SK-N-SH treated with all-trans-retinoic acid at 6 μM for 48 hours (cell line): Measurements from ENCODE around the gene PROM2.
"Not testable (repeated sequence)": the region's sequence is repeated elsewhere in the genome, so short reads cannot be mapped to it uniquely, and the experiment has no call there.

Source experiments
- ATAC-seq: fragments of 200-7000 bp; cut with Tn5 transposase; 3 replicates; pipeline ENCODE4 v1.9.1; 2020; ENCODE audit warnings: mild to moderate bottlenecking, moderate library complexity
- ARNTL ChIP-seq: fragments of 450-650 bp; formaldehyde crosslinking; IDR thresholded peaks from 2 replicates; pipeline ENCODE4 v1.5.0; 2020; ENCODE audit warnings: low read depth, mild to moderate bottlenecking, moderate library complexity, borderline replicate concordance
- BACH2 ChIP-seq: fragments of 250-450 bp; sonication (Bioruptor Pico); IDR thresholded peaks from 2 replicates; pipeline ENCODE4 v1.9.0; 2021; ENCODE audit warnings: mild to moderate bottlenecking, borderline replicate concordance
- CREB5 ChIP-seq: fragments of 250-450 bp; sonication (Bioruptor Pico); IDR thresholded peaks from 2 replicates; pipeline ENCODE4 v1.5.1; 2020; ENCODE audit warnings: low read depth, mild to moderate bottlenecking, moderate library complexity
- CSDC2 ChIP-seq: fragments of 250-450 bp; sonication (Bioruptor Pico); IDR thresholded peaks from 2 replicates; pipeline ENCODE4 v1.5.0; 2020; ENCODE audit warnings: mild to moderate bottlenecking, moderate library complexity
- ESRRG ChIP-seq: fragments of 250-450 bp; sonication (Bioruptor Pico); IDR thresholded peaks from 2 replicates; pipeline ENCODE4 v1.6.1; 2021; ENCODE audit warnings: mild to moderate bottlenecking
- GLIS3 ChIP-seq: fragments of 250-450 bp; sonication (Bioruptor Pico); IDR thresholded peaks from 2 replicates; pipeline ENCODE4 v1.5.0; 2020; ENCODE audit warnings: mild to moderate bottlenecking, moderate library complexity
- ISL1 ChIP-seq: fragments of 250-450 bp; sonication (Bioruptor Pico); IDR thresholded peaks from 2 replicates; pipeline ENCODE4 v2.1.2; 2022; ENCODE audit warnings: mild to moderate bottlenecking, moderate library complexity
- POU6F1 ChIP-seq: fragments of 250-450 bp; sonication (Bioruptor Pico); IDR thresholded peaks from 2 replicates; pipeline ENCODE4 v1.8.0; 2021; ENCODE audit warnings: low read depth, mild to moderate bottlenecking, moderate library complexity, borderline replicate concordance
- RARB ChIP-seq: fragments of 250-450 bp; sonication (Bioruptor Pico); IDR thresholded peaks from 2 replicates; pipeline ENCODE4 v1.8.0; 2021; ENCODE audit warnings: mild to moderate bottlenecking, moderate library complexity
- TCF4 ChIP-seq: fragments of 250-450 bp; sonication (Bioruptor Pico); IDR thresholded peaks from 2 replicates; pipeline ENCODE4 v1.8.0; 2021; ENCODE audit warnings: mild to moderate bottlenecking, moderate library complexity, borderline replicate concordance
- TOX ChIP-seq: fragments of 250-450 bp; sonication (Bioruptor Pico); IDR thresholded peaks from 2 replicates; pipeline ENCODE4 v1.8.0; 2021; ENCODE audit warnings: mild to moderate bottlenecking, moderate library complexity, borderline replicate concordance
- ZC3H10 ChIP-seq: fragments of 250-450 bp; sonication (Bioruptor Pico); IDR thresholded peaks from 2 replicates; pipeline ENCODE4 v1.5.1; 2021; ENCODE audit warnings: mild to moderate bottlenecking, moderate library complexity
- ZNF565 ChIP-seq: fragments of 450-650 bp; formaldehyde crosslinking; conservative IDR thresholded peaks from 2 replicates; pipeline ENCODE4 v1.5.0; 2020; ENCODE audit warnings: low read depth, mild to moderate bottlenecking, moderate library complexity
- TF ChIP-seq, protein P1 (sequence below): fragments of 250-450 bp; sonication (Bioruptor Pico); IDR thresholded peaks from 2 replicates; pipeline ENCODE4 v1.5.1; 2021; ENCODE audit warnings: mild to moderate bottlenecking, moderate library complexity
- TF ChIP-seq, protein P2 (sequence below): fragments of 250-450 bp; sonication (Bioruptor Pico); IDR thresholded peaks from 2 replicates; pipeline ENCODE4 v1.5.0; 2020; ENCODE audit warnings: mild to moderate bottlenecking, moderate library complexity

The PROM2 gene

DNA sequence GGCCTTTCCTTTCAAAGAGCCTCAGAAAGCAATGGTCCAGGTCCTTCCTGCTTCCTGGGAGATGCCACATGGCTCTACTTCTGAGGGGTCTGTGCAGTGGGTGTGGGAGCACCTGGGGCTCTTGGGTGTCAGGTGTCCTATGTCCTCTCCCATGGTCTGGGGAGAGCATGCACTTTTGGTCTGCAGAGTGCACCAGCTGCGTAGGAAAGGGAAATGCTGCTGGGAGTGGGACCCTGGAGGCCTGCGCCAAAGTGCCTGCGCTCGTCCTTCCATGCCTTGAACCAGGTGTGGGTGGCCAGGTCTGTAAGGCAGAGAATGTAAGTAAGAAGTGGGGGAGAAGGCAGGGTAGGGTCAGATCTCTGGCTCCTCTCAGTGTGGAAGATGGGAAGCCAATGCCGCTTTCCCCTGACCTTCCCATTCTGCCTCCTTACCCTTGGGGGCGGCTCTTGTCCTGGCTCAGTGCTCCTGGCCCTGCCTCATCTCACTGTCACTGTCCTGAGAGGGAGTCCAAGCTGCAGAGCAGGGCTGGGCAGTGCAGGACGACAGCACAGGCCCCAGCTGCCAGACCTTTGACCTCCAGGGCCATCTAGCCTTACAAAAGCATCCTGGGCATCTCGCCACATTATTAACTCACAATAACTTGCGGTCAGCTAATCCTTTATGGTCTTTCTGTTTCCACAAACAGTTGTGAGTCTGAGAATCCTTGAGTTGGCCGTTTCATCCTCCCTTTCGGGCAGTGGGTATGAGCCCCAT is 6.6 kb upstream of the PROM2 start:
- no peak for ATAC-seq
- TF ChIP-seq ISL1 (CRISPR knock-in tag), result no peak
- TF ChIP-seq, protein P1, sequence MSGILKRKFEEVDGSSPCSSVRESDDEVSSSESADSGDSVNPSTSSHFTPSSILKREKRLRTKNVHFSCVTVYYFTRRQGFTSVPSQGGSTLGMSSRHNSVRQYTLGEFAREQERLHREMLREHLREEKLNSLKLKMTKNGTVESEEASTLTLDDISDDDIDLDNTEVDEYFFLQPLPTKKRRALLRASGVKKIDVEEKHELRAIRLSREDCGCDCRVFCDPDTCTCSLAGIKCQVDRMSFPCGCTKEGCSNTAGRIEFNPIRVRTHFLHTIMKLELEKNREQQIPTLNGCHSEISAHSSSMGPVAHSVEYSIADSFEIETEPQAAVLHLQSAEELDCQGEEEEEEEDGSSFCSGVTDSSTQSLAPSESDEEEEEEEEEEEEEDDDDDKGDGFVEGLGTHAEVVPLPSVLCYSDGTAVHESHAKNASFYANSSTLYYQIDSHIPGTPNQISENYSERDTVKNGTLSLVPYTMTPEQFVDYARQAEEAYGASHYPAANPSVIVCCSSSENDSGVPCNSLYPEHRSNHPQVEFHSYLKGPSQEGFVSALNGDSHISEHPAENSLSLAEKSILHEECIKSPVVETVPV (CRISPR knock-in tag), result no peak
- TF ChIP-seq RARB (CRISPR knock-in tag), result no peak

DNA sequence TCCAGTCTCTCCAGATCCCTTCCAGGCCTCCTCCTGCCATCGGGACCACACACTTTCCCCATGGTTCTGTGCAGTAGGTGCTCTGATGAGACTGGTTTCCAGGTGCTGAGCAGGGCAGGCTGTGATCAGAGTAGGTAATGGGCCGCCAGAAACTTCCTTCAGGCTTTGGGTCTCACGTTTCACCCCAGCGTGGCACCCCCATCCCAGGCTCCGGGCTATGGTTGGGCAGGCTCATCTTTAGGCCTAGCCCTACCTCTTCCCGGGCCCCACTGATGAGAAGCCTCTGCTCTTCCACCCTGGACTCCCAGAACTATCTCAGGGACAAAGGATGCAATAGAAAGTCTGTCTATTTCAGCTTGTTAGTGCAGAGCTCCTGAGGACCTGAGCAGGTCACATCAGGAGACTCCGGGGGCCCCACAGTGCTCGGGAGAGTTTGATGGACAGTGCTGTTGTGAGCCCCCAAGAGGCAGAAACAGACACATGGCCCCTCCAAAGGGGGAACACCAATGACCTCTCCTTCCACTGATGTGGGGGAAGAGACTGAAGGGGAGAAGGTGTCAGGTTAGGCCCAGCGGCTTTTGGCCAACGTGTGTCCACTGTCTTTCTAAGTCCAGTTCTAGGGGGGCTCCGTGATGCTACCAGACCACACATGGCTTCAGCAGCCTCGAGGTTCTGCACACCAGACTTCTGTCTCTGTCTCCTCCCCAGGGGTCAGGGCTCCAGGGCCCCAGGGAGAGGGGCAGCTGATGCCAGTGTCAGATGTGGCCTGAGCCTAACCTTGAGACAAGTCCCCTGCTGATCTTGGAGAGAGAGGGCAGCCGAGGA is 5.8 kb upstream of the PROM2 start:
- ATAC-seq, result no peak
- TF ChIP-seq GLIS3 (CRISPR knock-in tag) (no peak), ISL1 (CRISPR knock-in tag) (no peak), ZNF565 (CRISPR knock-in tag) (no peak), ZC3H10 (CRISPR knock-in tag) (no peak), ESRRG (CRISPR knock-in tag) (no peak), TCF4 (CRISPR knock-in tag) (no peak)

- ATAC-seq, result no peak
- no peak for TF ChIP-seq CREB5 (CRISPR knock-in tag)
- no peak for TF ChIP-seq CSDC2 (CRISPR knock-in tag)
- no peak for TF ChIP-seq ARNTL
- TF ChIP-seq BACH2 (CRISPR knock-in tag), result no peak
- no peak for TF ChIP-seq TOX (CRISPR knock-in tag)
- no peak for TF ChIP-seq ISL1 (CRISPR knock-in tag)
Measured at GRCh38 chr2:95269036-95269680, 5.1 kb upstream of the PROM2 start.

GRCh38 chr2:95269745-95270144 is 4.5 kb upstream of the PROM2 start:
- ATAC-seq, result not testable (repeated sequence)

DNA sequence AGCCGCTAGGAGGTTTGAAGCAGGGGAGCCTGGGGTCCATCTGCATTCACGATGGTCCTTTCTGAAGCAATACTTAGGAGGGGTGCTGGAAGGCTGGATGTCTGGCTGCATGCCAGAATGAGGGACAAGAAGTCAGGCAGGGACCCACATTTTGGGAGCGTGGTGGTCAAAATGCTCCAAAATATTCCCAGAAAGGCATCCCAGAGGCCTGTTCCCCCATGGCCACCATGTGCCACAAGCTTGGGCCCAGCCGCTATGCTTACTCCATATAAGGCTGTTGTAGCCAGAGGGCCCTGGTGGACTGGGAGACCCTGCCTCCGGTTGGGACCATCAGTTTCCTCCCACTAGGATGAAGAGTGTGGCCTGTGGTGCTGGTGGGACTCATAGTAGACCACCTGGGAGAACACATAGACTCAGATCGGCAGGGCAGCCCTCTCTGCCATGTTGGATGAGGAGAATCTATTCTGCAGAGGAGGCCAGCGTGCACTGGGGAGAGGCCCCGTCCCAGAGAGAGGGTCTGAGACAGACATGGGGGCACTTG is 3.6 kb upstream of the PROM2 start:
- TF ChIP-seq, protein P2, sequence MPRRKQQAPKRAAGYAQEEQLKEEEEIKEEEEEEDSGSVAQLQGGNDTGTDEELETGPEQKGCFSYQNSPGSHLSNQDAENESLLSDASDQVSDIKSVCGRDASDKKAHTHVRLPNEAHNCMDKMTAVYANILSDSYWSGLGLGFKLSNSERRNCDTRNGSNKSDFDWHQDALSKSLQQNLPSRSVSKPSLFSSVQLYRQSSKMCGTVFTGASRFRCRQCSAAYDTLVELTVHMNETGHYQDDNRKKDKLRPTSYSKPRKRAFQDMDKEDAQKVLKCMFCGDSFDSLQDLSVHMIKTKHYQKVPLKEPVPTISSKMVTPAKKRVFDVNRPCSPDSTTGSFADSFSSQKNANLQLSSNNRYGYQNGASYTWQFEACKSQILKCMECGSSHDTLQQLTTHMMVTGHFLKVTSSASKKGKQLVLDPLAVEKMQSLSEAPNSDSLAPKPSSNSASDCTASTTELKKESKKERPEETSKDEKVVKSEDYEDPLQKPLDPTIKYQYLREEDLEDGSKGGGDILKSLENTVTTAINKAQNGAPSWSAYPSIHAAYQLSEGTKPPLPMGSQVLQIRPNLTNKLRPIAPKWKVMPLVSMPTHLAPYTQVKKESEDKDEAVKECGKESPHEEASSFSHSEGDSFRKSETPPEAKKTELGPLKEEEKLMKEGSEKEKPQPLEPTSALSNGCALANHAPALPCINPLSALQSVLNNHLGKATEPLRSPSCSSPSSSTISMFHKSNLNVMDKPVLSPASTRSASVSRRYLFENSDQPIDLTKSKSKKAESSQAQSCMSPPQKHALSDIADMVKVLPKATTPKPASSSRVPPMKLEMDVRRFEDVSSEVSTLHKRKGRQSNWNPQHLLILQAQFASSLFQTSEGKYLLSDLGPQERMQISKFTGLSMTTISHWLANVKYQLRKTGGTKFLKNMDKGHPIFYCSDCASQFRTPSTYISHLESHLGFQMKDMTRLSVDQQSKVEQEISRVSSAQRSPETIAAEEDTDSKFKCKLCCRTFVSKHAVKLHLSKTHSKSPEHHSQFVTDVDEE (CRISPR knock-in tag), result no peak
- TF ChIP-seq RARB (CRISPR knock-in tag) (no peak), ZNF565 (CRISPR knock-in tag) (no peak), POU6F1 (CRISPR knock-in tag) (no peak)
- ATAC-seq, result no peak
